ENCODE data around the gene TNFRSF13B. TPM values are rescaled to one million over a fixed set of nuclear protein-coding genes. Genes with fewer than 3 reads are reported as not detected.
"Not testable (repeated sequence)": the region's sequence is repeated elsewhere in the genome, so short reads cannot be mapped to it uniquely, and the experiment has no call there.

Gene TNFRSF13B
- polyA plus RNA-seq, 4 donors = not detected

DNA sequence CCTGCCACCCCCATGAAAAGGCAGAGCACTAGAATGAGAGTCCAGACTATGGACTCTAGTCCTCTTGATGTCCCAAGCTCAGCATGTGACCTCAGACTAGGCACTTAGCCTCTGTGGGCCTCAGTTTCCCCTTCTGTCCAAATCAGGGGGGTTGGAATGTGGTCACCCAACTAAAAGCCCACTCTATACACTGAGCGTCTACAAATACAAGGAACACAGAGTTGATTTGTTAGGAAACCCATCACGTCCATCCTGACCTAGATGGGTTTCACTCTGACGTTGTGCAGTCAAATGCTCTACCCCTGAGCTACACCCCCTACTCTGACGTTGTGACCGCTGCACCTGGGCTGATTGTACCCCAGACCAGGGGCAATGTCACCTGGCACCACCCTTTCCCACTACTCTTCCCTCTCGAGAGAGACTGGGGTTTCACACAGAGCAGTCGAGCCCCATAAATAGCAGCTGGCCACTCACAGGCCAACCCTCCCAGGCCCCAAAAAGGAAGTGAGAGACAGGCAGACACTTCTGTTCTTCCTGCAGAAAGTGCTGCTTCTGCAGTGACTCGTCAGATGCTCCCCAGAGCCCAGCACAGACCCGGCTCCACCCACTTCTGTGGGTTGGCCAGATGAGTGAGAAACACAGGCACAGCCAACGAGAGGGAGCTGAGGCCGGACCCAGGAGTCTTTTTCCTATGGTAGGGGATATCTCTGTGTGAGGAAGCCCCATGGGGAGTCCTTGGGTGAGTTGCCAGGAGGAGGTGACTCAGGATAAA, 16.1 kb upstream of the TNFRSF13B start:
- no peak for DNase-seq (ENCODE audit: low read depth in 4 of 4, low spot score in 3 of 4)

DNA sequence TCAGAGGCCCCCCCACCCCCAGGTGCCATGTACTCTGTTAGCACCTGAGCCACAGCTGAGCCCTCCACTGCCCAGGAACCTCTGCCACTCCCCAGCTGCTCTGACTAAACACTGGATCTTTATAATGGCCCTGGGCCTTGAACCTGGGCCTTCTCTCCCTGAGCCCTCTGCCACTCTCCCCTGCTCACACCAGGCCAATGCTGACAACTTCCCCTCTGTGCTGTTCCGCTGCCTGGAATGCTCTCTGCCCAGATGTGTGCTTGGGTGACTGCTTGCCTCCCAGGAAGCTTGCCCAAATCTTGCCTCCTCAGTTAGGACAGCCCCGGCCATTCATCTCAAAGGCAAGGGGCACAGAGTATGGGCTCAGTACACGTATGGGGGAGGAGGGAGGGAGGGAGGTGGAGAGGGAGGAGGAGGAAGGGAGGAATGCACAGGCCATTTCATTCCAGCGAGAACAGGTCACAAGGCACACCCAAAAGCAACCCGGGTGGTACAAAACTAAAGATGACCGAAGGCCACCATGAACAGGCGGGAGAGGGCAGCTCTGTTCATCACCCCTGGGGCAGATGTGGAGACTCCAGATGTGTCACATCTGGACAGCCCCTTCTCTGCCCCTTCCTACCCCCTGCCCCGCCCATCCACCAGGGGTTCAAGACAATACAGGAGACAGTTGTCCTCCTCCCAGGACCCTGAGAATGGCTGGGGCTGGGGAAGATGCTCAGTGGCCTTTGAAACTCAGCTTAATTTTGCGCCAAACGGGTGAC, 15.3 kb upstream of the TNFRSF13B start:
- no peak for DNase-seq (ENCODE audit: low read depth in 4 of 4, low spot score in 3 of 4)

DNA sequence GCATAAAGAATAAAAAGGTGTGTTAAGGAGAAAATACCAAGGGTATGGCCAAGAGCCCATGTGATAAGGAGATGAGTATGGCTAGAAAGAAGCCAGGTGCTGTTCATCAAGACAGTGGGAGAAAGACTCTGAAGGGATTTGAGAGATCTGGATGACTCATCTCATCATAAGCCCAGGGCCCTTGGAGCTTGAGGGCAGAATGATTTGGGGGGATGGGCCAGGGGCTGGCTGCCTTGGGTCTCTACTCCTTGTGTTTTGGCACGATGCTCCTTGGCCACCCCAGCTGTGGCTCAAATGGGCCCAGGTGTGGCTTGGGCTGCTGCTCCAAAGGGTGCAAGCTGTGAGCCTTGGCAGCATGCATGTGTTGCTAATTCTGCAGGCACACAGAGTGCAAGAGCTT, 14.5 kb upstream of the TNFRSF13B start:
- no peak for DNase-seq (ENCODE audit: low read depth in 4 of 4, low spot score in 3 of 4)

DNA sequence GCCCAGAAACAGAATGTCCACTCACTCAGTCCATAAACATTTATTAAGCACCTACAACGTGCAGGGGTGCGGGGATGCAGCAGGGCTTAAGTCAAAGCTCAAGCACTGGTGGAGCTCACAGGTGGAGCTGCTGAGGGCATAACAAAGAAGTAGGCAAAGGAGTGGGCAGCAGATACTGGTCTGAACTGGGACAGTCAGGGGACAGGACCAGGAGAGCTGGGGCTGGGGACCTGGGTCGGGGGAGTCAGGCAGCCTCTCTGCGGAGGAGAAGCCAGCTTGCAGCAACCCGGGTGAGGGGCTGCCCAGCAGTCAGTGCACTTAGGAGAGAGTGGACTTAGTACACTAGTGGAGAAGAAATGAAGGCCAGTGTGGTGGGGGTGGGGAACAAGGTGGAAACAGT, 10.0 kb upstream of the TNFRSF13B start:
- no peak for DNase-seq (ENCODE audit: low read depth in 4 of 4, low spot score in 3 of 4)

DNA sequence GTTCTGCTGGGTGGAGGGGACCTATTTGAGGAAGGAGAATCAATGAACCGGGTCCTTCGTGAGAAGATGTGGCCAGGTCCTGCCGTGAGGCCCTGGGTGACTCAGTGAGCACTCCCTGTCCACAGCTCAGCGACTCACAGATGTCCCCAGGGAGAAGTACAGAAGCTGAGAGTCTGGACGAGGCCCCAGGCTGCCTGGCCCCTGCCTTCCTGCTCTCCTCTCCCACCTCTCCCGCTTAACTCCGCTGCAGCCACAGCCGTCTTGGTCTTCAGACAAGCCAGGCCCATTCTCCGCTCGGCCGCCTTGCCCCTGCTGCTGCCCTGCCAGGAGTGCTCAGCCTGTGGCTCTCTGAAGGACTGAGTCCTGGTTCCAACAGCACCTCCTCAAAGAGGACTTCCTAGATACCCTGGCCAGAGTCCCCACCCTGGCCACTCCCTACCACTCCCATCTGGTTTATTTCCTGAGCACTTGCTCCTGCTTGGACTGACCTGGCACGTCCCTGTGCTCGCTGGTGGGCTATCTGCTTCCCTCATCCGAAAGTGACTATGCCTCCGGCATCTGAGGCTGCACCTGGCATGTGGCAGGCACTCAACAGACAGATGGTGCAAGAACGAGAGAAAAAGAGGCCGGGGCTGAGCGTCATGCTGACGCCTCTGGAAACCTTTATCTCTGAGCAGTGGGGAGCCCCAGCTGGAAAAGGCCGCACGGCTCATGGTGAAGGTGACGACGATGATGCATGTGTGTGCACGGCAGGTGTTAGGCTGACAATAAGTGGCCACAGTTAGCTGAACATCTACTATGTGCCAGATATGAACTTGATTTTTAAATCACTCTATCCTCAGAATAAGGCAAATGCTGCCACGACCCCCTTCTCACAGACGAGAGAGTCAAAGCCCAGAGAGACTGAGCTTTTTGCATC, 9.2 kb upstream of the TNFRSF13B start:
- no peak for DNase-seq (ENCODE audit: low read depth in 4 of 4, low spot score in 3 of 4)

DNA sequence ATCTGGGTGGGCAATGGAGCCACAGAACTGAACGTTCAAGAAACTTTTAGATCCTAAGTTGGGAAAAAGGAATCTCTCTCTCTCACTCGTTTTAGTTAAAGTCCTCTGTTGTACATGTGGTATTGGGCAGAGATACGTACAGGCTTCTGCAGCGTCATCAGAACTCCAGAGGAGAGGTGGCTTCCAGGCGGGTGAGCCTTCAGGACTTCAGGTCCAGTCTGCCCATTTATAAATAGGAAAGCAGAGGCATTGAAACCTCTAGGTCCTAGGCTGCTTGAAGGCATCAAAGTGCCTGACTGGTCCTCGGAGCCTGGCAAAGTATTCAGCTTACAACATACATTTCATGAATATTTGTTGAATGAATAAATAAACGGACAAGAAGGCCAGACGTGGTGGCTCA, 8.1 kb upstream of the TNFRSF13B start:
- DNase-seq (ENCODE audit: low read depth in 4 of 4, low spot score in 3 of 4) = no peak

DNA sequence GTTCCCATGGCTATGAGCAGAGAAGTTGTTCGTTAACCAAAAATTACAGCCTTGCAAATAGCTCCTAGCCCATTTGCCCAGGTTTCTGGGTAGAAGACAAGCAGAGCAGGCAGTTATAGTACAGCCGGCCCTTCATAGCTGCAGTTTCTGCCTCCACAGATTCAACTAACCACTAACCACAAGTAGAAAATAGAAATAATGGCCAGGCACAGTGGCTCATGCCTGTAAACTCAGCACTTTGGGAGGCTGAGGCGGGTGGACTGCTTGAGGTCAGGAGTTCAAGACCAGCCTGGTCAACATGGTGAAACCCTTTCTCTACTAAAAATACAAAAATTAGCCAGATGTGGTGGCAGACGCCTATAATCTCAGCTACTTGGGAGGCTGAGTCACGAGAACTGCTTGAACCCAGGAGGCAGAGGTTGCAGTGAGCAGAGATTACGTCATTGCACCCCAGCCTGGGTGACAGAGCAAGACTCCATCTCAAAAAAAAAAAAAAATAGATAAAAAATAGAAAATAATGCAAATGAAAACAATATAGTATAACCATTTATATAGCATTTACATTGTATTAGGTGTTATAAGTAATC, 7.4 kb upstream of the TNFRSF13B start:
- not testable (repeated sequence) for DNase-seq (ENCODE audit: low read depth in 4 of 4, low spot score in 3 of 4)

DNA sequence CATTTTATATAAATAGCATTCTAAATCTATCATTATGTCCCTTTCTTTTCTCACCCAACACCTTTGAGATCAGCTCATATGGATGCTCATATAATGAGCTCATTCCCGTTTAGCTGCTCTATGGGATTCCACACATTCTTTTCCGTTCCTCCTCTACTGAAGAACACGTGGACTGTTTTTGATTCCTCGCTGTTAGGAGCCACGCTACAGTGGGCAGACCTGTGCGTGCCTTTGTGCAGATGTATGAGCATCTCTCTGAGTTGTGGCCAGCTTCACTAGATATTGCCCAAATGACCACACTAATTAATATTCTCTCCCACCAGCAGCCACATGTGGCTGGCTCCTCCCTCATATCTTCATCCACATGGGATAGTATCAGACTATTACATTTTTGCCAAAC, 6.0 kb upstream of the TNFRSF13B start:
- DNase-seq (ENCODE audit: low read depth in 4 of 4, low spot score in 3 of 4) = no peak

DNA sequence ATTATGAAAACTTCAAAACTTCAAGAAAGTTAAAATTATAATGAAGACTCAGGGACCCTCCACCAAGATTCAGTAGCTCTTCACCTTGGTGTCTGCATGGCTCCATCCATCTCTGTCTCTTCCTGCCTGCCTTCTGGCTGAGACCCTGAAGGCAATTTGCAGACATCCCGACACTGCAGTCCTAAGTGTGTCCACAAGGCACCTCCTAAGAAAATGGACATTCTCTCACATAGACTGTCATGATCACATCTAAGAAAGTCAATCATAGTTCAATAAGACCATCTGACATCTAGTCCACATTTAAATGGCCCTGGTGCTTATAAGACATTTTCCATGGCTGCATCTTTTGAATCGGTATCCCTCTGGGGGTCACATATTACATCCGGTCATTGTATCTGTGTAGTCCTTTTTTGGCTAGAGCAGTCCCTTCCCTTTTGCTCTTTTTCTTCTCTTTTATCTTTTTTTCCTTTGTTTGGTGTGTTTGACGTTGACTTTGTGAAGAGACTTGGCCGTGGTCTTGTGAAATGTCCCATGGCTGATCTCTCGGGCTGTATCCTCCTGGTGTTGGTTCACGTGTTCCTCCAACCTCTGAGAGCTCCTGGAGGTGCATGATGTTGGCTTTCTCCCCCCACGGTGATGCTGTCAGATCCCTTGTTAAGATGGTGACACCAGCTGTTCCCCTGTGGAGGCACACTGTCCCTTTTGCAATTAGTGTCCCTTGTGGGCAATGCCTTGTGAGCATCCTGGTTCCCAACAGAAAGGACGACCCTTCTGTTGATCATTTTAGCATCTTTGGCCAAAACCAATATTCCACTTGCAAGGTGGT, 5.0 kb upstream of the TNFRSF13B start:
- no peak for DNase-seq (ENCODE audit: low read depth in 4 of 4, low spot score in 3 of 4)

DNA sequence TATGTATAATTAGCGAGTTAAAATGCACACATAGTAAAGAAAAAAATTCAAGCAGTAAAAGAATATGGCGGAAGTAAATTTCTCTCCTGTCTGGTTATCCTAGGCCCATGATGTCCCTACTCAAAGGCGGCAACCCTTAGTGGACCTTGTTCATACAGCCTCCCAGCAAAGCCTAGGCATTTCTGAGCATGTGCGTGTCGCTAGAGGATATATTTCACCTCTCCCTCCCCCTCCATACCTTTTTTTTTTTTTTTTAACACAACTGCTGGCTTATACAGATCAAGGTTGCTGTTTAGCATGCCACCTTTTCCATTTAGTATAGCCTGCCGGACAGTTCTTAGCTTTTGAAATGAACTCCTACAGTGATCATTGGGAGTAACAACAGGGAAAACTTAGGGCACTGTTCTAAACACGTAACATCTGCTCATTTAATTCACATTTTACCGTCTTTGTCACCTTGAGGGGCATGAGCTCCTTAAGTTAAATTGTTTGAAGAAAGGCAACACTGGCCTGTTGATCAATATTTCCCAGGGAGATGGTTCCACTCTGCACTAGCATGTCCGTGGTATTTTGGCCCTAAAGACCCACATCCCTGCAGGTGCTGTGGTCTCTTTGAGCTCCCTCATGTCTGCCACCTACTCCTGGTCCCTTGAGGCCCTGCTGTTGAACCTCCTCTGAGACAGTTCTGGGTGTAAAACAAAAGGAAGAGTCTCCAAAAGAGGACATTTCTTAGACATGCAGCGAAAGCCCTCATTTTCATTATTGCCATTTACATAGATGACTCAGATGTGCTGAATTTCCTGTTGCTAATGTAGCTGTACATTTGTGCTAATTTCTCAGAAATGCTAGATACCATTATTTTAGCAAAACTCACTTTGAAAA, 4.1 kb upstream of the TNFRSF13B start:
- no peak for DNase-seq (ENCODE audit: low read depth in 4 of 4, low spot score in 3 of 4)

DNA sequence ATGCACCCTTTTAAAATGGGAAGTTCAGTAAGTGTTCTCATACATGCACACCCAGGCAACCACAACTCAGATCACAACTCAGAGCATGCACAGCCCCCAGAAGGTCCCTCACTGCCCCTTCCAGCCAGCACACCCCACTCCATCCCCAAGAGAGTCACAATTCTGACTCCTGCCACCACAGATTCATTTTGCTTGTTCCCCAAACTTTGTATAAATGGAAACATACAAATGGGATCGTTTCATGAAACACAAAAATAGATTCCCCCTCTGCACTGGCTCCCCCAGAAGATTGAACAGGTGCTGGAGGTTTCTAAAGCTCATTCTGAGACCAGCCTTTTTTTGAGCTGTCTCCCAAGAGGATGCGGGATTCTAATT, 3.3 kb upstream of the TNFRSF13B start:
- DNase-seq (ENCODE audit: low read depth in 4 of 4, low spot score in 3 of 4) = no peak

DNA sequence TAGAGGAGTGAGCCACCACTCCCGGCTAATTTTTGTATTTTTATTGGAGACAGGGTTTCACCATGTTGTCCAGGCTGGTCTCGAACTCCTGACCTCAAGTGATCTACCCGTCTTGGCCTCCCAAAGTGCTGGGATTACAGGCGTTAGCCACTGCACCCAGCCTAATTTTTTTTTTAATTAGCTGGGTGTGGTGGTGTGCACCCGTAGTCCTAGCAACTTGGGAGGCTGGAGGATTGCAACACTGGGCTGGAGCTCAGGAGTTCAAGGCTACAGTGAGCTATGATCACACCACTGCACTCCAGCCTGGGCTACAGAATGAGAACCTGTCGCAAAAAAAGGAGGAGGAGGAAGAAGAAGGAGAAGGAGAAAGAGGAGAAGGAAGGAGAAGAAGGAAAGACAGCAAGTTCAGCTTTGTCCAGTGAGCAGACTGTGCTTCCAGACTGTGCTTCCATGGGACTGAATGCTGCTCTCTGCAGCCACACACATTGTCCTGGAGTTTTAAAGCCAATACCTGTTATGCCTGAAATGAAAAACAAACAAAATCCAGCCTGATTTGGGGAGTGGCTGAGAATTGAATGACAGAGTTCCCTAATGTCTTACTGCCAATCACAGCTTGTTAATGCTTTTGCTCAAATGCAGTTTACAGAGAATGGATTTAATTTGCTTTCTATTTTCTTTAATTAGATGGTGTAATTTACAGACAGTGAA, 2.8 kb upstream of the TNFRSF13B start:
- no peak for DNase-seq (ENCODE audit: low read depth in 4 of 4, low spot score in 3 of 4)

DNA sequence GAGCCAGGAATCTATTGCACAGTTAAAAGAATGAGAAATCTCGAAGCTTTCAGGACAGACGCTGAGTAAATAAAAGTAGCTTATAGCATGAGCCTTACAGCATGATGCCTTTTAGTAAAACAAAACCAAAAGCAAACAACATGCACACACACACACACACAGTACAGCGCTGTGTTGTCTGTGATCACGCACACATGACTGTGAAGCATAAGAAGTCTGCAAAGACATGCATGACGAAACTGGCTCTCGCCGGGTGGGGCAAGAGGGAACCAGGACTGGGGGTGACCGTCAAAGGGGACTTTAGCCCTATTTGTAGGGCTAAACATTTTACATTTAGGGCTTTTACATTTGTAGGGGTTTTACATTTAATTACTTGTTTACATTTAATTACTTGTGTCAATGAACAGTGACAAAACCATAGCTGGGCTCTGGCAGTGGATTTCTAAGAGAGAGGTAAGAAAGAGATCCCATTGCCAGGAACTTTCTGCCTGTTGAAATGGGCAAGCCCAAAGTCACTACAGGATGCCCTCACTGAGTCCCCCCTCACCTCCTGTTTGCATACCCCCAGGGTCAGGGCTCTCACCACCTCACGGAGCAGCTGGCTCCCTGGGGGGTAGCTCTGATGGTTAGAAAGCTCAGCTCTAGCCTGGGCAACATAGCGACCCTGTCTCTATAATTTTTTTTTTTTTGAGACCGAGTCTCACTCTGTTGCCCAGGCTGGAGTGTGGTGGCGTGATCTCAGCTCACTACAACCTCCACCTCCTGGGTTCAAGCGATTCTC, 2.0 kb upstream of the TNFRSF13B start:
- DNase-seq (ENCODE audit: low read depth in 4 of 4, low spot score in 3 of 4) = no peak

DNA sequence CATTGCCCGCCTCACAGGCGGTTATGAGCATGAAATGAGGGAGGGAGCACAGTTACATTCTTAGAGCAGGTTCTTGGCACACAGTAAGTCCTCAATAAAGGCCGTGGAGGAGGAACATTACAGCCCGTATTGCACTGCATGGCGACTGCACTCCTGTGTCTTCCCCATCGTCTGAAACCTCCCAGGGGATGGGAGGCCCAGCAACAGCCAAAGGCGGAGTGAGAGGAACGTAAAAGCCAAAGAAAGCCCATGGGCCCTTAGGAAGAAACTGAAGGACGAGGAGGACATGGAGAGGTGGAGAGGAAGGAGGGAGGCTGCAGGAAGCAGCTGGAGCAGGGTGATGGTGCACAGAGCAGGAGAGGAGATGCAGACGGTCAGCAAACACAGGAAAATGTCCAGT, 1.1 kb upstream of the TNFRSF13B start:
- DNase-seq (ENCODE audit: low read depth in 4 of 4, low spot score in 3 of 4) = not testable (repeated sequence)

DNA sequence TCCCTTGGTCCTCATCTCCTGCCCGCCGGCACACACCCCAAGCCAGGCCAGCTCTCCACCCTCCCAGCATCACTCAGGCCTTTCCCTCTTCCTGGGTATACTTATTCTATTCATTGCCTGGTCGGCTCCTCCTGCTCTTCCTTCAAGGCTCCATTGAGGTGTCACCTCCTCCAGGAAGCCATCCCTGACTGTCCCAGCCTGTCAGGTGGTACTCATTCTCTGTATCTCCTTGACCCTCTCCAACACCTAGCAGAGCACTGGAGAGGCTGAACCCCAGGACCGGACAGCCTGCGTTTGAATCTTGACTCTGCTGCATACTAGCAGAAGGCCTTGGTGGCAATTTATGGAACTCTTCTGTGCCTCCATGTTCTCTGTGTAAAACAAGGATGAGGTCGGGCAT, 428 bp upstream of the TNFRSF13B start:
- no peak for DNase-seq (ENCODE audit: low read depth in 4 of 4, low spot score in 3 of 4)

DNA sequence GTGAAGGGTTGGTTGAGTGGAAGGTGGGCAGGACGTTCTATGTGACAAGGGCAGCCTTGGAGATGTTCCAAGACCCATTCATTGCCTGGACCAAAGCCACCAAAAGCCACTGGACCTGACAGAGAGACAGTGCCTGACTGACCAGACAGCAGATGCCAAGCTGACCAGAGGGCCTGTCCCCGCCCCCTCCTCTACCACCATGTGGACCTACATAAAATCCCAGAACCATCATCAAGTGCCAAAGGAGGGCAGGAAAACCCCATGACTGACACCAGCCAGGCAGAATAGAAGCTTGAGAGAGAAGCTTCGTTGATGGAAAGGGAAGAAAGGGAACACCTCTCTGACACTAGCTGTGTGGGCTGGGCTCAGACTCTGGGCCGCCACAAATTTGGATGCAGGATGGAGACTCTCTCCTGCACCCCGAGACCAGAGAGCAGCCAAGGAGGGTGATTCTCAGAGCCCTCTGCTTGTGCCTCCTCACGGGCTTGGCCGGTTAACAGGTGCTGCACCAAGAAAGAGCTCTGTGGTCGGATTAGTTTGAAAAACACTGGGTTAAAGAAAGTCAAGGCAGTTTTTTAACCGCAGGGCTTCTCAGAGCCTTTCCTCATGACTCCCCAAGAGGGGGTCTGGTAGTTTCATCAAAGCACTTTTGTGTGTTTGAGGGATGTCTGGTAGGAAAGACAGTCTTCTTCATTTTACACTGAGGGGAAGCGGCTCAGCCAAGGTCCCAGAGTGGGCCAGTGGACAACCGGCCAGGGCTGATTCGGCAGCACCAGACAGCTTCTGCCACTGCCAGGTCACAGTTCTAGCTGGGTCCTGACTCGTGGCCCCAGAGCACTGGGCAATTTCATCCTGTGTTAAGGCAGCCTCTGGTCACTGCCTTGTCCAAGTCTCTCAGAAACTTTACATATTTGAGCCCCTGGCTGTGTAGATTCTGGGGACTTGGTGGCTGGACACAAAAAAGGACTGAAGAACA, 1.7 kb downstream of the TNFRSF13B start:
- no peak for DNase-seq (ENCODE audit: low read depth in 4 of 4, low spot score in 3 of 4)

Measured in left renal pelvis (tissue), 4 donors.